Epithelial cell of esophagus (primary cell): ENCODE data around the gene NCOA5.

Experiments
- DNase-seq: peaks from one replicate; pipeline ENCODE4 v3.0.0; 2010; ENCODE audit warnings: low read depth
- H3K4me3 ChIP-seq: 2 replicates; pipeline ENCODE4 v1.5.1; 2011; ENCODE audit warnings: mild to moderate bottlenecking, low read length, control low read depth
- TF ChIP-seq, protein P1 (sequence below): IDR thresholded peaks from 2 replicates; pipeline ENCODE4 v1.5.1; 2011; ENCODE audit warnings: low read depth, mild to moderate bottlenecking, low read length, control low read depth, inconsistent platforms; ENCODE audit not compliant: insufficient read depth; ENCODE audit errors: missing control alignments

NCOA5 gene

DNA sequence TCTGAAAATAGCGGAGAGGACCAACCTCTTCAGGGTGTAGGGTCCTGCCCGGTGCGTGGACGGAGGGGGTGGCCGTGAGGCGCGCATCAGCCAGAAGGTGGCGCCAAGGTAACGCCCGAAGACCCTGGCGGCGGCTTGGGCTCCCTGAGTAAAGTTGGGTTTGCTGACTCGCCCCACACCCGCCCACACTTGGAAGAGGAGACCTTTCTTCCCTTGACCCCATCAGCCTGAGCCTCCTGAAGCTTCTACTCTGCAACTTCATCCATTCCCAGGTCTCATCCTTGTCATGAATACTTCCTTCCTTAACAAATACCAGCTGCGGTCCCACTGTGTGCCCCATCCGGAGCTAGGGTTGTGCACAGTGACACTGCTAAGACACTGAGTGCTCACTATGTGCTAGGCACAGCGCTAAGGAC lies 43.0 kb upstream of the NCOA5 start:
- no peak overlapping the region for H3K4me3 ChIP-seq
- TF ChIP-seq, protein P1, sequence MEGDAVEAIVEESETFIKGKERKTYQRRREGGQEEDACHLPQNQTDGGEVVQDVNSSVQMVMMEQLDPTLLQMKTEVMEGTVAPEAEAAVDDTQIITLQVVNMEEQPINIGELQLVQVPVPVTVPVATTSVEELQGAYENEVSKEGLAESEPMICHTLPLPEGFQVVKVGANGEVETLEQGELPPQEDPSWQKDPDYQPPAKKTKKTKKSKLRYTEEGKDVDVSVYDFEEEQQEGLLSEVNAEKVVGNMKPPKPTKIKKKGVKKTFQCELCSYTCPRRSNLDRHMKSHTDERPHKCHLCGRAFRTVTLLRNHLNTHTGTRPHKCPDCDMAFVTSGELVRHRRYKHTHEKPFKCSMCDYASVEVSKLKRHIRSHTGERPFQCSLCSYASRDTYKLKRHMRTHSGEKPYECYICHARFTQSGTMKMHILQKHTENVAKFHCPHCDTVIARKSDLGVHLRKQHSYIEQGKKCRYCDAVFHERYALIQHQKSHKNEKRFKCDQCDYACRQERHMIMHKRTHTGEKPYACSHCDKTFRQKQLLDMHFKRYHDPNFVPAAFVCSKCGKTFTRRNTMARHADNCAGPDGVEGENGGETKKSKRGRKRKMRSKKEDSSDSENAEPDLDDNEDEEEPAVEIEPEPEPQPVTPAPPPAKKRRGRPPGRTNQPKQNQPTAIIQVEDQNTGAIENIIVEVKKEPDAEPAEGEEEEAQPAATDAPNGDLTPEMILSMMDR, result peak; percentile 83
- peak; percentile 70 for DNase-seq

DNA sequence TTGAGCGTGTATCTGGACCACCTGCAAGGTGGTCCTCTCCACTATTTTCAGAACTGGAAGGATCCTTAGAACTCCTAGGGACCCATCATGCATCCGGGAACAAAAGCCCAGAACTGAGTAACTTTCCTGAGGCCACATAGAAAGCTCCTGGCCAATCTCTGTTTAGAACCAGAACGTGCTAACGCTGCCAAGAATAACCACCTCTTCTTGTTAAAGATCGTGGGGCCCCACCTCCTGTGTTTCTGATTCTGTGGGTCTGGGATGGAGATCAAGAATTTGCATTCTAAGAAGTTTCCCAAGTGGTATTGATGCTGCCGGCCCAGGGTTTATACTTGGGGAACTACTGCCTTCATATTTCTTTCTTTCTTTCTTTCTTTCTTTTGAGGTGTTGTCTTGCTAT lies 41.6 kb upstream of the NCOA5 start:
- H3K4me3 ChIP-seq, result no peak overlapping the region
- no peak for DNase-seq
- TF ChIP-seq, protein P1, result no peak

DNA sequence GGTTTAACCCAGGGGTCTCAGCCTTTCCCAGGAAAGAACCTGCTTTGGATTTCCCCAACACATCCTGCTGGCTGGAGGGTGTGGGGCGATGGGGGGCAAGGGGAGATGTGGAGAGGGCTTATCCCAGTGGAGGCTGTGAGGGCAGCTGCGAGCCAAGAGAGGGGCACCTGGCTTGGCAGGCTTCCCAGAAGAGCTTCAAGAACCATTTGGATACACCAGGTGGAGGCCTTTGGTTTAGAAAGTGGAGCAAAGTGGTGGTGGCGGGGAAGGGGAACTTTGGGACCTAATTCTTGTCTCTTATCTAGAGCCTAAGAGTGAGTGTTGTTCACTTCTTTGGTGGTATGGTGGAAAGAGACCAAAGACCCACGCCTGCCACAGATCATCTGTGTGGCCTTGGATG lies 40.8 kb upstream of the NCOA5 start:
- TF ChIP-seq, protein P1, result no peak
- no peak overlapping the region for H3K4me3 ChIP-seq
- DNase-seq, result no peak

DNA sequence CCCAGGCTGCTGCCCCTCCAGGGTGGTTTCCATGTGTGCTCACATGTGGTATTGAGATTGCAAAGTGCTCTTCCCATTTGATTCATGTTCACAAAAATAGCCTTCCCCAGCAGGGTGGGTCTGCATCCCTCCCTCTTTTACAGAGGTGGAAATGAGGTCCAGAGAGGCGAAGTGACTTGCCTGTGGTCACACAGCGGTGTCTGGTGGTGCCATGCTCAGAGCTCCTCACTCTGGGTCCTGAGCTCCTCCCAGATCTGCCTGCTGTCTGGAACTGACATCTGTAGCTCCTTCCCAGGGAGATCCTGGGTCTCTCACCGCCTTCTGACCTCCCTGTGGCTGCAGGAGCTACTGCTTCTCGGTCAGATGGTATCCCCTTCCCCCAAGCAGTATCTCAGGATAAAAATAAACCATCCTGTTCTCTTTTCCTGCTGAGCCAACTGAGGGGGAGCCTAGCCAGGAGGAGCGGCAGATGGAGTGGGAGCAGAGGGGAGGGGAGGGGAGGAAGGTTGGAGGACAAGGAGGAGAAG lies 40.3 kb upstream of the NCOA5 start:
- H3K4me3 ChIP-seq, result no peak overlapping the region
- TF ChIP-seq, protein P1, result no peak
- DNase-seq, result no peak

GRCh38 chr20:46128310-46129151 lies 38.8 kb upstream of the NCOA5 start:
- H3K4me3 ChIP-seq, result no peak overlapping the region
- TF ChIP-seq, protein P1, result peak; percentile 56
- no peak for DNase-seq

GRCh38 chr20:46127396-46128010 lies 37.7 kb upstream of the NCOA5 start:
- DNase-seq, result no peak
- H3K4me3 ChIP-seq, result no peak overlapping the region
- TF ChIP-seq, protein P1, result no peak
